H9 (cell line): ENCODE results near the gene CRELD2. TPM values are rescaled to one million over a fixed set of nuclear protein-coding genes. Genes with fewer than 3 reads are reported as not detected.

Experiments
- DNase-seq: peaks from one replicate; pipeline ENCODE4 v3.0.0-alpha.2; 2017
- H2AFZ ChIP-seq: one replicate; pipeline ENCODE4 v1.6.1; 2013; ENCODE audit warnings: mild to moderate bottlenecking, low read length, control low read depth, moderate library complexity
- H2AK5ac ChIP-seq: 2 replicates; pipeline ENCODE4 v1.6.1; 2013; ENCODE audit warnings: low read length, control low read depth, mixed read lengths; ENCODE audit not compliant: insufficient read length
- H2BK120ac ChIP-seq: one replicate; pipeline ENCODE4 v1.6.1; 2013; ENCODE audit warnings: low read depth, mild to moderate bottlenecking, low read length, control low read depth, inconsistent platforms; ENCODE audit not compliant: poor library complexity, severe bottlenecking
- H2BK12ac ChIP-seq: 2 replicates; pipeline ENCODE4 v1.6.1; 2013; ENCODE audit warnings: low read length, control low read depth, mixed read lengths, low read depth; ENCODE audit not compliant: insufficient read length
- H2BK15ac ChIP-seq: 2 replicates; pipeline ENCODE4 v1.6.1; 2013; ENCODE audit warnings: low read depth, low read length, control low read depth
- H2BK20ac ChIP-seq: one replicate; pipeline ENCODE4 v1.6.1; 2013; ENCODE audit warnings: low read depth, mild to moderate bottlenecking, low read length, control low read depth, inconsistent platforms; ENCODE audit not compliant: poor library complexity, severe bottlenecking
- H2BK5ac ChIP-seq: 2 replicates; pipeline ENCODE4 v1.6.1; 2013; ENCODE audit warnings: low read length, control low read depth, mixed read lengths; ENCODE audit not compliant: insufficient read length
- H3K14ac ChIP-seq: 2 replicates; pipeline ENCODE4 v1.6.1; 2013; ENCODE audit warnings: low read length, control low read depth; ENCODE audit not compliant: insufficient read depth
- H3K18ac ChIP-seq: 2 replicates; pipeline ENCODE4 v1.6.1; 2013; ENCODE audit warnings: low read depth, mild to moderate bottlenecking, mixed read lengths, low read length, control low read depth; ENCODE audit not compliant: insufficient read length
- H3K23ac ChIP-seq: 2 replicates; pipeline ENCODE4 v1.6.1; 2013; ENCODE audit warnings: low read length, control low read depth, mixed read lengths, low read depth; ENCODE audit not compliant: insufficient read length
- H3K23me2 ChIP-seq: 2 replicates; pipeline ENCODE4 v1.6.1; 2013; ENCODE audit warnings: low read depth, mild to moderate bottlenecking, mixed read lengths, low read length, control low read depth; ENCODE audit not compliant: insufficient read length, poor library complexity, severe bottlenecking
- H3K27ac ChIP-seq: 2 replicates; pipeline ENCODE4 v1.5.1; 2013; ENCODE audit warnings: low read length, control low read depth, mixed read lengths, low read depth; ENCODE audit not compliant: insufficient read length
- H3K27me3 ChIP-seq: 2 replicates; pipeline ENCODE4 v1.6.1; 2013; ENCODE audit warnings: low read length, control low read depth, inconsistent platforms; ENCODE audit not compliant: insufficient read depth
- H3K4ac ChIP-seq: 2 replicates; pipeline ENCODE4 v1.6.1; 2013; ENCODE audit warnings: low read depth, mild to moderate bottlenecking, control low read depth, inconsistent platforms, low read length, moderate library complexity
- H3K4me1 ChIP-seq: 2 replicates; pipeline ENCODE4 v1.6.1; 2013; ENCODE audit warnings: low read length, control low read depth, inconsistent platforms; ENCODE audit not compliant: insufficient read depth
- H3K4me2 ChIP-seq: 2 replicates; pipeline ENCODE4 v1.6.1; 2013; ENCODE audit warnings: low read length, control low read depth, mixed read lengths; ENCODE audit not compliant: insufficient read length, insufficient read depth
- H3K56ac ChIP-seq: 2 replicates; pipeline ENCODE4 v1.6.1; 2013; ENCODE audit warnings: low read depth, mild to moderate bottlenecking, mixed read lengths, low read length, control low read depth; ENCODE audit not compliant: insufficient read length
- H3K79me1 ChIP-seq: 2 replicates; pipeline ENCODE4 v1.6.1; 2013; ENCODE audit warnings: low read depth, mild to moderate bottlenecking, moderate library complexity, low read length, control low read depth, inconsistent platforms; ENCODE audit not compliant: insufficient read depth, poor library complexity, severe bottlenecking
- H3K79me2 ChIP-seq: 2 replicates; pipeline ENCODE4 v1.6.1; 2013; ENCODE audit warnings: low read length, control low read depth, inconsistent platforms; ENCODE audit not compliant: insufficient read depth
- H3K9ac ChIP-seq: 2 replicates; pipeline ENCODE4 v1.6.1; 2013; ENCODE audit warnings: low read length, control low read depth, mixed read lengths; ENCODE audit not compliant: insufficient read length; ENCODE audit errors: extremely low read depth
- H3K9me3 ChIP-seq: one replicate; pipeline ENCODE4 v1.6.1; 2013; ENCODE audit warnings: low read depth, low read length, inconsistent platforms; ENCODE audit not compliant: control insufficient read depth
- H3T11ph ChIP-seq: one replicate; pipeline ENCODE4 v1.6.1; 2013; ENCODE audit warnings: mild to moderate bottlenecking, low read length, control low read depth, inconsistent platforms
- H4K20me1 ChIP-seq: one replicate; pipeline ENCODE4 v1.6.1; 2013; ENCODE audit not compliant: control insufficient read depth, insufficient read length, insufficient read depth
- H4K5ac ChIP-seq: 2 replicates; pipeline ENCODE4 v1.6.1; 2013; ENCODE audit warnings: low read depth, mild to moderate bottlenecking, mixed read lengths, low read length, control low read depth; ENCODE audit not compliant: insufficient read length
- H4K8ac ChIP-seq: replicated peaks from 2 replicates; pipeline ENCODE4 v1.6.1; 2013; ENCODE audit warnings: low read length, control low read depth, mixed read lengths, low read depth; ENCODE audit not compliant: insufficient read length
- H4K91ac ChIP-seq: 2 replicates; pipeline ENCODE4 v1.6.1; 2013; ENCODE audit warnings: low read depth, mild to moderate bottlenecking, moderate library complexity, mixed read lengths, low read length, control low read depth; ENCODE audit not compliant: insufficient read length
- H3K27ac Mint-ChIP-seq, 3 experiments: 2 replicates in 2 of 3; 3 replicates in 1 of 3; pipeline ENCODE4 v1.8.0; 2020 to 2021; ENCODE audit warnings: mixed read lengths in 3 of 3, mild to moderate bottlenecking in 1 of 3, moderate library complexity in 1 of 3
- H3K27me3 Mint-ChIP-seq: 2 replicates; pipeline ENCODE4 v1.8.0; 2021; ENCODE audit warnings: low read depth, mild to moderate bottlenecking, moderate library complexity, mixed read lengths
- H3K36me3 Mint-ChIP-seq, 3 experiments: 2 replicates in 2 of 3; 3 replicates in 1 of 3; pipeline ENCODE4 v1.8.0; 2020 to 2021; ENCODE audit warnings: low read depth in 3 of 3, mixed read lengths in 3 of 3; ENCODE audit not compliant: insufficient read depth in 1 of 3
- H3K4me1 Mint-ChIP-seq, 2 experiments: 2 replicates each; pipeline ENCODE4 v1.8.0; 2020; ENCODE audit warnings: mixed read lengths in 2 of 2
- H3K4me3 Mint-ChIP-seq, 2 experiments: 2 replicates in 1 of 2; 3 replicates in 1 of 2; pipeline ENCODE4 v1.8.0; 2020 to 2021; ENCODE audit warnings: mild to moderate bottlenecking in 2 of 2, mixed read lengths in 2 of 2, moderate library complexity in 1 of 2
- H3K9me3 Mint-ChIP-seq, 2 experiments: 2 replicates in 1 of 2; 3 replicates in 1 of 2; pipeline ENCODE4 v1.8.0; 2020; ENCODE audit warnings: mild to moderate bottlenecking in 2 of 2, mixed read lengths in 2 of 2, moderate library complexity in 1 of 2
- WGBS: extraction: QIAGEN DNeasy Blood & Tissue Kit; methylation state at CpG from one replicate; pipeline ENCODE4 v1.1.7; 2013; ENCODE audit warnings: missing lambda C conversion rate, low lambda C conversion rate, mixed read lengths; ENCODE audit not compliant: insufficient read length; ENCODE audit errors: extremely low coverage; 5-methylcytosine and 5-hydroxymethylcytosine counted together
- total RNA-seq: library from RNA; stranded (reverse); gene quantifications from 2 replicates; pipeline ENCODE4 v1.2.1, GENCODE V29; 2021
- TF ChIP-seq, protein P1 (sequence below): fragments of 200-600 bp; sonication (generic); conservative IDR thresholded peaks from 3 replicates; pipeline ENCODE4 v1.8.0; 2021; ENCODE audit warnings: antibody characterized with exemption, mild to moderate bottlenecking

CRELD2 gene
- total RNA-seq, 1 experiment from 2014 or later: 34.7 TPM

GRCh38 chr22:49916831-49917230 lies 1.6 kb upstream of the CRELD2 start:
- no peak overlapping the region for H3K9ac ChIP-seq
- peaks cover 3 to 27% (median 25%) of the 10 kb centered on the region in 3 experiments; a peak in 6 of 7 replicates for H3K36me3 Mint-ChIP-seq
- H3K27me3 Mint-ChIP-seq: peaks cover 2% of the 10 kb centered on the region; the same call in 1 of the 2 replicates

More at GRCh38 chr22:49916831-49917230, 1.6 kb upstream of the CRELD2 start:
- no peak overlapping the region for H2BK15ac ChIP-seq
- no peaks in the 10 kb centered on the region for H3K4me1 ChIP-seq
- no peaks in the 10 kb centered on the region for H3K79me1 ChIP-seq
- Mint-ChIP-seq H3K4me3 (peak overlapping the region; percentile 74 to 90), H3K4me1 (peaks cover 5 to 8% of the 10 kb centered on the region in 2 experiments; a peak in 2 of 4 replicates), H3K27ac (no peak overlapping the region), H3K9me3 (no peaks in the 10 kb centered on the region)
- H3K18ac ChIP-seq: no peak overlapping the region
- no peak overlapping the region for H3K4ac ChIP-seq
- no peak overlapping the region; the same call in 1 of the 2 replicates for H3K14ac ChIP-seq
- peaks cover 9% of the 10 kb centered on the region for H3K23me2 ChIP-seq
- no peak overlapping the region for H3K4me2 ChIP-seq
- no peak overlapping the region for H3K27ac ChIP-seq
- TF ChIP-seq, protein P1, sequence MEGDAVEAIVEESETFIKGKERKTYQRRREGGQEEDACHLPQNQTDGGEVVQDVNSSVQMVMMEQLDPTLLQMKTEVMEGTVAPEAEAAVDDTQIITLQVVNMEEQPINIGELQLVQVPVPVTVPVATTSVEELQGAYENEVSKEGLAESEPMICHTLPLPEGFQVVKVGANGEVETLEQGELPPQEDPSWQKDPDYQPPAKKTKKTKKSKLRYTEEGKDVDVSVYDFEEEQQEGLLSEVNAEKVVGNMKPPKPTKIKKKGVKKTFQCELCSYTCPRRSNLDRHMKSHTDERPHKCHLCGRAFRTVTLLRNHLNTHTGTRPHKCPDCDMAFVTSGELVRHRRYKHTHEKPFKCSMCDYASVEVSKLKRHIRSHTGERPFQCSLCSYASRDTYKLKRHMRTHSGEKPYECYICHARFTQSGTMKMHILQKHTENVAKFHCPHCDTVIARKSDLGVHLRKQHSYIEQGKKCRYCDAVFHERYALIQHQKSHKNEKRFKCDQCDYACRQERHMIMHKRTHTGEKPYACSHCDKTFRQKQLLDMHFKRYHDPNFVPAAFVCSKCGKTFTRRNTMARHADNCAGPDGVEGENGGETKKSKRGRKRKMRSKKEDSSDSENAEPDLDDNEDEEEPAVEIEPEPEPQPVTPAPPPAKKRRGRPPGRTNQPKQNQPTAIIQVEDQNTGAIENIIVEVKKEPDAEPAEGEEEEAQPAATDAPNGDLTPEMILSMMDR: no peak
- H2BK12ac ChIP-seq: no peak overlapping the region
- WGBS: no CpG with 5 or more reads among the region's 11 CpGs
- H4K91ac ChIP-seq: no peak overlapping the region
- no peak overlapping the region for H4K5ac ChIP-seq
- no peak overlapping the region for H3K23ac ChIP-seq
- no peaks in the 10 kb centered on the region for H3K9me3 ChIP-seq
- H4K8ac ChIP-seq: no peak overlapping the region
- H3K27me3 ChIP-seq: no peaks in the 10 kb centered on the region
- H2AK5ac ChIP-seq: no peak overlapping the region
- H3K56ac ChIP-seq: no peak overlapping the region
- H3K79me2 ChIP-seq: no peaks in the 10 kb centered on the region; the same call in 1 of the 2 replicates
- H2BK20ac ChIP-seq: no peak overlapping the region
- no peak for DNase-seq
- no peak overlapping the region for H2BK5ac ChIP-seq
- no peak overlapping the region for H2BK120ac ChIP-seq
- no peak overlapping the region for H2AFZ ChIP-seq
- no peak overlapping the region for H3T11ph ChIP-seq
- H4K20me1 ChIP-seq: no peaks in the 10 kb centered on the region
